HCT116 (cell line): ENCODE measurements around the gene TNFSF12. TPM values are rescaled to one million over a fixed set of nuclear protein-coding genes. Genes with fewer than 3 reads are reported as not detected.
A peak's percentile ranks its signal among the peaks of the same experiment; 100 is the strongest.

Experiments used
- ATAC-seq: fragments of 200-7000 bp; cut with Tn5 transposase; 2 replicates; pipeline ENCODE4 v1.9.1; 2020; ENCODE audit warnings: mild to moderate bottlenecking, moderate library complexity
- BruUV-seq: library from RNA; stranded (reverse); fragments of 400-500 nt; replicated peaks from 2 replicates; lab custom pipeline; 2021; lab: Mats Ljungman, UMichigan
- CTCF ChIA-PET: fragments of 300-600 bp; sonication (Branson Sonifier 250); formaldehyde crosslinking; loops from one replicate; lab custom pipeline; 2021; ENCODE audit warnings: antibody characterized with exemption; lab: Charles Lee
- POLR2A ChIA-PET: fragments of 300-600, 350-600 bp; sonication (Branson Sonifier 250); formaldehyde crosslinking; loops from one replicate; lab custom pipeline; 2021; ENCODE audit warnings: antibody characterized with exemption; lab: Charles Lee
- RAD21 ChIA-PET, 2 experiments: fragments of 300-600 bp; sonication (Branson Sonifier 250); formaldehyde crosslinking; loops; one replicate each; lab custom pipeline; 2023; ENCODE audit warnings: low total read pairs in 2 of 2; ENCODE audit not compliant: uncharacterized antibody in 2 of 2, unreplicated experiment in 2 of 2, low non-redundant PET in 1 of 2; lab: Charles Lee
- DNase-seq: peaks from one replicate; pipeline ENCODE4 v3.0.0-alpha.2; 2010; ENCODE audit warnings: low read depth, low spot score
- H2AFZ ChIP-seq: fragments of 200-600 bp; shearing (Covaris generic), sonication (generic); 2 replicates; pipeline ENCODE4 v1.6.1; 2017; ENCODE audit warnings: low read depth, mixed run types, mixed read lengths, antibody characterized with exemption, low read length; ENCODE audit not compliant: poor library complexity, severe bottlenecking
- H3K27ac ChIP-seq: 2 replicates; pipeline ENCODE4 v1.5.1; 2012; ENCODE audit warnings: low read depth, low read length
- H3K27me3 ChIP-seq: fragments of 200-600 bp; sonication (generic); 2 replicates; pipeline ENCODE4 v1.6.1; 2016; ENCODE audit warnings: mixed run types, low read length, mixed read lengths; ENCODE audit not compliant: insufficient read depth
- H3K36me3 ChIP-seq, 2 experiments: fragments of 200-500 bp in 1 of 2; fragments of 200-600 bp in 1 of 2; sonication (Bioruptor generic) in 1 of 2; sonication (generic) in 1 of 2; 2 replicates each; pipeline versions ENCODE4 v1.5.1 to v1.6.1; 2014 to 2016; ENCODE audit warnings: low read length in 2 of 2, inconsistent platforms in 1 of 2, mixed read lengths in 1 of 2, mixed run types in 1 of 2; ENCODE audit not compliant: insufficient read depth in 2 of 2, control insufficient read depth in 1 of 2
- H3K4me1 ChIP-seq, 2 experiments: fragments of 200-600 bp in 1 of 2; sonication (generic) in 1 of 2; 2 replicates each; pipeline versions ENCODE4 v1.5.1 to v1.6.1; 2012 to 2017; ENCODE audit warnings: low read length in 2 of 2, inconsistent platforms in 1 of 2, mild to moderate bottlenecking in 1 of 2, mixed read lengths in 1 of 2, mixed run types in 1 of 2, moderate library complexity in 1 of 2; ENCODE audit not compliant: insufficient read depth in 2 of 2, control insufficient read depth in 1 of 2
- H3K4me2 ChIP-seq: fragments of 200-600 bp; sonication (generic); 2 replicates; pipeline ENCODE4 v1.6.1; 2017; ENCODE audit warnings: mixed run types, low read length, mixed read lengths
- H3K4me3 ChIP-seq, 2 experiments: fragments of 200-600 bp in 1 of 2; sonication (generic) in 1 of 2; replicated peaks in 1 of 2; 2 replicates each; pipeline ENCODE4 v1.5.1; 2011 to 2016; ENCODE audit warnings: low read length in 2 of 2, control low read depth in 1 of 2, low read depth in 1 of 2, mild to moderate bottlenecking in 1 of 2, mixed read lengths in 1 of 2, mixed run types in 1 of 2
- H3K79me2 ChIP-seq: fragments of 200-600 bp; sonication (generic); 2 replicates; pipeline ENCODE4 v1.6.1; 2017; ENCODE audit warnings: mild to moderate bottlenecking, mixed run types, low read length, moderate library complexity, mixed read lengths; ENCODE audit not compliant: insufficient read depth
- H3K9ac ChIP-seq: fragments of 200-600 bp; sonication (generic); 2 replicates; pipeline ENCODE4 v1.6.1; 2016; ENCODE audit warnings: low read length, mixed read lengths
- H3K9me2 ChIP-seq: fragments of 200-600 bp; sonication (generic), shearing (Covaris generic); 2 replicates; pipeline ENCODE4 v1.6.1; 2017; ENCODE audit warnings: mixed run types, mild to moderate bottlenecking, moderate library complexity; ENCODE audit not compliant: insufficient read depth
- H3K9me3 ChIP-seq, 2 experiments: fragments of 200-500 bp in 1 of 2; fragments of 200-600 bp in 1 of 2; sonication (Bioruptor generic) in 1 of 2; sonication (generic) in 1 of 2; 2 replicates each; pipeline ENCODE4 v1.6.1; 2014 to 2017; ENCODE audit warnings: low read length in 2 of 2, mixed read lengths in 2 of 2, inconsistent platforms in 1 of 2, low read depth in 1 of 2, mild to moderate bottlenecking in 1 of 2, mixed run types in 1 of 2, moderate library complexity in 1 of 2; ENCODE audit not compliant: control insufficient read depth in 1 of 2, insufficient read depth in 1 of 2
- H4K20me1 ChIP-seq: fragments of 200-600 bp; sonication (generic), shearing (Covaris generic); 2 replicates; pipeline ENCODE4 v1.6.1; 2017; ENCODE audit warnings: mixed run types, mild to moderate bottlenecking, moderate library complexity; ENCODE audit not compliant: insufficient read depth
- CBX3 ChIP-seq: IDR thresholded peaks from 2 replicates; pipeline ENCODE4 v1.6.1; 2012; ENCODE audit warnings: low read depth
- CEBPB ChIP-seq: IDR thresholded peaks from 2 replicates; pipeline ENCODE4 v1.6.1; 2012; ENCODE audit warnings: low read depth
- FOSL1 ChIP-seq: IDR thresholded peaks from 2 replicates; pipeline ENCODE4 v1.6.1; 2012; ENCODE audit warnings: low read depth
- JUND ChIP-seq: IDR thresholded peaks from 2 replicates; pipeline ENCODE4 v1.6.1; 2012
- MAX ChIP-seq: IDR thresholded peaks from 2 replicates; pipeline ENCODE4 v1.6.1; 2012
- POLR2AphosphoS5 ChIP-seq: IDR thresholded peaks from 2 replicates; pipeline ENCODE4 v1.6.1; 2011; ENCODE audit warnings: mild to moderate bottlenecking, low read depth, low read length, moderate library complexity
- RAD21 ChIP-seq: IDR thresholded peaks from 2 replicates; pipeline ENCODE4 v1.6.1; 2012; ENCODE audit warnings: low read depth, mild to moderate bottlenecking
- REST ChIP-seq: IDR thresholded peaks from 2 replicates; pipeline ENCODE4 v1.6.1; 2012; ENCODE audit warnings: low read depth
- SIN3A ChIP-seq: IDR thresholded peaks from 2 replicates; pipeline ENCODE4 v1.6.1; 2012; ENCODE audit warnings: low read depth
- TCF7L2 ChIP-seq: IDR thresholded peaks from 2 replicates; pipeline ENCODE4 v1.7.0; 2011; ENCODE audit warnings: borderline replicate concordance, inconsistent platforms; ENCODE audit not compliant: insufficient read depth, insufficient read length; ENCODE audit errors: extremely low read depth
- YY1 ChIP-seq: IDR thresholded peaks from 2 replicates; pipeline ENCODE4 v1.6.1; 2011; ENCODE audit warnings: low read length, low read depth, moderate library complexity, mild to moderate bottlenecking; ENCODE audit not compliant: insufficient replicate concordance; ENCODE audit errors: extremely low read depth
- ZFX ChIP-seq: fragments of 450-650 bp; IDR thresholded peaks from 2 replicates; pipeline ENCODE4 v1.6.1; 2017
- ZNF274 ChIP-seq: fragments of 200-500 bp; sonication (Bioruptor generic); IDR thresholded peaks from 2 replicates; pipeline ENCODE4 v1.6.1; 2014; ENCODE audit warnings: mild to moderate bottlenecking, low read depth, low read length, inconsistent platforms
- intact Hi-C: fragments of 100-400 bp; cut with micrococcal nuclease; formaldehyde crosslinking; loops from 2 replicates; pipeline ENCODE4 v1.10.0; 2022
- total RNA-seq: library from RNA; stranded (reverse); gene quantifications from one replicate; pipeline ENCODE4 v1.2.1, GENCODE V29; 2021; ENCODE audit not compliant: unreplicated experiment
- TF ChIP-seq, protein P1 (sequence below): IDR thresholded peaks from 2 replicates; pipeline ENCODE4 v1.6.1; 2011; ENCODE audit warnings: mild to moderate bottlenecking, low read length, moderate library complexity; ENCODE audit not compliant: insufficient replicate concordance; ENCODE audit errors: extremely low read depth
- TF ChIP-seq, protein P2 (sequence below), 3 experiments: fragments of 200-600 bp in 1 of 3; sonication (generic) in 1 of 3; IDR thresholded peaks in 2 of 3; conservative IDR thresholded peaks in 1 of 3; 2 replicates each; pipeline ENCODE4 v1.5.1; 2012 to 2017; ENCODE audit warnings: low read depth in 2 of 3, low read length in 2 of 3, antibody characterized with exemption in 1 of 3, borderline replicate concordance in 1 of 3, control low read depth in 1 of 3, mild to moderate bottlenecking in 1 of 3, mixed read lengths in 1 of 3, mixed run types in 1 of 3, moderate library complexity in 1 of 3; ENCODE audit not compliant: insufficient read depth in 1 of 3

TNFSF12 gene
- total RNA-seq, 1 experiment from 2014 or later, result 12.3 TPM

DNA sequence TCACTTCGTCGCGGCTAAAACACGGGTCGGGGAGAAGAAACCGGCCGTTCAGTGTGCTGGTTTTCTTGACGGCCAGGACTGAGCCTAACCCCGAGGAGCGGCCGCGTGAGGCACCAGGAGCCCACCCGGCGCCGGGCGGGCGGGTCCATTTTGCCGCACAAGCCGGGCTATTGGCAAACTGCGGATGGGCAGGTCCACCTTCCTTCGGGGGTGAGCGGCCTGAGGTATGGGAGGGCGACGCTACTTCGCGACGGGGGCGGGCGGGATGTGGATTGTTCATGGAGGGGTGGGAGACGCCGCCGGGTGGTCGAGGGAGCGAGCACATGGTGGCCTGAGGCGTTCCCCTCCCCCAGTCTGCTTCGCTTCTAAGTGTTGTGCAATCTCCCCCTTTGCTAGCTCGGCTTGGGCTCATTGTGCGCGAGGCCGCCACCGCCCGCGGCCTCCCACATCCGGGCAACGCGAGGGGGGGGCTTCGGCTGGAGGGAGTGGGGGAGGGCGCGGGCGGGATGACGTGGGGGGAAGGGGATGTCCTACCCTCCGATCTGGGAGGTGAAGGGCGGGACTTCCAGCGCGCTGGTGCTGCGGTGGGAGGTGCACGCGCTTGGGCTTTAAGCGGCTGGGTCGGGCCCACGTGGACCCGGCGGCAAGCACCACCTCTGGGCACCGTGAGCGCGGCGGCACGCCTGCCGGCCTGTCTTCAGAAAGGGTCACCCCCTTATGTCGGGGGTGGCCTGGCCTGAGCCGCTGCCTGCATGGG, 24.6 kb downstream of the TNFSF12 start:
- H3K9me3 ChIP-seq, result no peaks in the 10 kb centered on the region
- H3K4me2 ChIP-seq, result peak overlapping the region; percentile 97
- H3K36me3 ChIP-seq, result peaks cover 38 to 76% of the 10 kb centered on the region in 2 experiments
- H3K27me3 ChIP-seq, result no peaks in the 10 kb centered on the region
- peak overlapping the region; percentile 97 for H3K27ac ChIP-seq
- no peaks in the 10 kb centered on the region for H3K9me2 ChIP-seq
- H2AFZ ChIP-seq, result no peak overlapping the region
- DNase-seq, result no peak
- peaks cover 35% of the 10 kb centered on the region; the same call in 1 of the 2 replicates for H4K20me1 ChIP-seq
- no TSS peak for BruUV-seq
- peak overlapping the region; percentile 100 for H3K9ac ChIP-seq
- POLR2A ChIA-PET, result interaction anchor here (0.7 to 2.6 kb wide), 3 partner anchors 10 to 114 kb away, joined by 3 to 13 read pairs (median 8); partner anchors contain the start of genes MPDU1, TP53 and WRAP53
- ATAC-seq, result peak; percentile 41
- CTCF ChIA-PET, result interaction anchor here (0.6 kb wide), 1 partner anchor 10 kb away, joined by 3 read pairs; the partner anchor contains the start of gene MPDU1
- RAD21 ChIA-PET, result no interaction called here
- peak overlapping the region; percentile 94 to 100 for H3K4me3 ChIP-seq
- H3K4me1 ChIP-seq, result peaks cover 5 to 66% of the 10 kb centered on the region in 2 experiments; a peak in 3 of 4 replicates
- intact Hi-C loops, result no loop called here
- H3K79me2 ChIP-seq, result peaks cover 73% of the 10 kb centered on the region
- no peak for TF ChIP-seq JUND
- TF ChIP-seq ZNF274, result no peak
- no peak for TF ChIP-seq YY1
- TF ChIP-seq CBX3, result no peak
- TF ChIP-seq, protein P1, sequence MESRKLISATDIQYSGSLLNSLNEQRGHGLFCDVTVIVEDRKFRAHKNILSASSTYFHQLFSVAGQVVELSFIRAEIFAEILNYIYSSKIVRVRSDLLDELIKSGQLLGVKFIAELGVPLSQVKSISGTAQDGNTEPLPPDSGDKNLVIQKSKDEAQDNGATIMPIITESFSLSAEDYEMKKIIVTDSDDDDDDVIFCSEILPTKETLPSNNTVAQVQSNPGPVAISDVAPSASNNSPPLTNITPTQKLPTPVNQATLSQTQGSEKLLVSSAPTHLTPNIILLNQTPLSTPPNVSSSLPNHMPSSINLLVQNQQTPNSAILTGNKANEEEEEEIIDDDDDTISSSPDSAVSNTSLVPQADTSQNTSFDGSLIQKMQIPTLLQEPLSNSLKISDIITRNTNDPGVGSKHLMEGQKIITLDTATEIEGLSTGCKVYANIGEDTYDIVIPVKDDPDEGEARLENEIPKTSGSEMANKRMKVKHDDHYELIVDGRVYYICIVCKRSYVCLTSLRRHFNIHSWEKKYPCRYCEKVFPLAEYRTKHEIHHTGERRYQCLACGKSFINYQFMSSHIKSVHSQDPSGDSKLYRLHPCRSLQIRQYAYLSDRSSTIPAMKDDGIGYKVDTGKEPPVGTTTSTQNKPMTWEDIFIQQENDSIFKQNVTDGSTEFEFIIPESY, result no peak
- TF ChIP-seq MAX, result peak; percentile 86
- no peak for TF ChIP-seq ZFX
- TF ChIP-seq TCF7L2, result no peak
- peak; percentile 86 for TF ChIP-seq SIN3A
- TF ChIP-seq FOSL1, result no peak
- peak; percentile 28; the same call in 1 of the 2 replicates for TF ChIP-seq POLR2AphosphoS5
- TF ChIP-seq, protein P2, sequence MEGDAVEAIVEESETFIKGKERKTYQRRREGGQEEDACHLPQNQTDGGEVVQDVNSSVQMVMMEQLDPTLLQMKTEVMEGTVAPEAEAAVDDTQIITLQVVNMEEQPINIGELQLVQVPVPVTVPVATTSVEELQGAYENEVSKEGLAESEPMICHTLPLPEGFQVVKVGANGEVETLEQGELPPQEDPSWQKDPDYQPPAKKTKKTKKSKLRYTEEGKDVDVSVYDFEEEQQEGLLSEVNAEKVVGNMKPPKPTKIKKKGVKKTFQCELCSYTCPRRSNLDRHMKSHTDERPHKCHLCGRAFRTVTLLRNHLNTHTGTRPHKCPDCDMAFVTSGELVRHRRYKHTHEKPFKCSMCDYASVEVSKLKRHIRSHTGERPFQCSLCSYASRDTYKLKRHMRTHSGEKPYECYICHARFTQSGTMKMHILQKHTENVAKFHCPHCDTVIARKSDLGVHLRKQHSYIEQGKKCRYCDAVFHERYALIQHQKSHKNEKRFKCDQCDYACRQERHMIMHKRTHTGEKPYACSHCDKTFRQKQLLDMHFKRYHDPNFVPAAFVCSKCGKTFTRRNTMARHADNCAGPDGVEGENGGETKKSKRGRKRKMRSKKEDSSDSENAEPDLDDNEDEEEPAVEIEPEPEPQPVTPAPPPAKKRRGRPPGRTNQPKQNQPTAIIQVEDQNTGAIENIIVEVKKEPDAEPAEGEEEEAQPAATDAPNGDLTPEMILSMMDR (IDR thresholded peaks at IDR 0.05 in 2 of 3, conservative IDR thresholded peaks at IDR 0.05 in 1 of 3; ENCODE audit: borderline replicate concordance in 1 of 3, insufficient read depth in 1 of 3, low read depth in 2 of 3, low read length in 2 of 3), result no peak
- peak; percentile 84 for TF ChIP-seq CEBPB
- TF ChIP-seq RAD21, result no peak
- TF ChIP-seq REST, result no peak
